Tongue (tissue), 2 donors: ENCODE measurements around the gene RIMKLB. TPM values are rescaled to one million over a fixed set of nuclear protein-coding genes. Genes with fewer than 3 reads are reported as not detected.

Experiments
- DNase-seq: peaks from one replicate; pipeline ENCODE4 v3.0.0-alpha.2; 2015
- total RNA-seq: library from RNA; depleted of rRNA; stranded (reverse); fragments of >200 nt; gene quantifications from one replicate; pipeline ENCODE4 v1.2.3, GENCODE V29; 2014

The RIMKLB gene
- total RNA-seq: 79.8 TPM

- DNase-seq: peak; percentile 93
Measured at GRCh38 chr12:8697476-8698131, at the start of gene RIMKLB. RIMKLB (plus strand) TSS chr12:8697991; CDS start chr12:8713867, 15,876 bp downstream.

- no peak for DNase-seq
Measured at GRCh38 chr12:8648576-8649205, 49.1 kb upstream of the RIMKLB start.

GRCh38 chr12:8655421-8655820 is 42.4 kb upstream of the RIMKLB start:
- no peak for DNase-seq

GRCh38 chr12:8658346-8658745 is 39.4 kb upstream of the RIMKLB start:
- DNase-seq: no peak

- DNase-seq: no peak
Measured at GRCh38 chr12:8661016-8661415, 36.8 kb upstream of the RIMKLB start.

GRCh38 chr12:8661751-8662150 is 36.0 kb upstream of the RIMKLB start:
- no peak for DNase-seq

- peak; percentile 12 for DNase-seq
Measured at GRCh38 chr12:8662593-8662992, 35.2 kb upstream of the RIMKLB start, which contains the start of gene MFAP5. MFAP5 (minus strand) TSS chr12:8662826; CDS start chr12:8662104, 722 bp downstream.

- DNase-seq: peak; percentile 59
Measured at GRCh38 chr12:8664228-8664913, 33.4 kb upstream of the RIMKLB start.

- DNase-seq: no peak
Measured at GRCh38 chr12:8665759-8666158, 32.0 kb upstream of the RIMKLB start.

- no peak for DNase-seq
Measured at GRCh38 chr12:8667270-8667669, 30.5 kb upstream of the RIMKLB start.

GRCh38 chr12:8668441-8668840 is 29.4 kb upstream of the RIMKLB start:
- DNase-seq: no peak

GRCh38 chr12:8672381-8672780 is 25.4 kb upstream of the RIMKLB start:
- DNase-seq: no peak

GRCh38 chr12:8675591-8676036 is 22.2 kb upstream of the RIMKLB start:
- no peak for DNase-seq

GRCh38 chr12:8676651-8677050 is 21.1 kb upstream of the RIMKLB start:
- DNase-seq: no peak

- DNase-seq: no peak
Measured at GRCh38 chr12:8677362-8677761, 20.4 kb upstream of the RIMKLB start.

- no peak for DNase-seq
Measured at GRCh38 chr12:8678661-8679111, 19.1 kb upstream of the RIMKLB start.

GRCh38 chr12:8680533-8680932 is 17.3 kb upstream of the RIMKLB start:
- DNase-seq: no peak

GRCh38 chr12:8681129-8681884 is 16.5 kb upstream of the RIMKLB start:
- no peak for DNase-seq

- no peak for DNase-seq
Measured at GRCh38 chr12:8685051-8685450, 12.7 kb upstream of the RIMKLB start.

- peak; percentile 88 for DNase-seq
Measured at GRCh38 chr12:8687846-8688601, 9.8 kb upstream of the RIMKLB start.

- no peak for DNase-seq
Measured at GRCh38 chr12:8689681-8690080, 8.1 kb upstream of the RIMKLB start.

- DNase-seq: peak; percentile 93
Measured at GRCh38 chr12:8692573-8692972, 5.2 kb upstream of the RIMKLB start.
